Mesenchymal stem cell (in vitro differentiated cells and primary cell): ENCODE data around the gene LINGO3.

Experiments used
- DNase-seq: peaks from one replicate; pipeline ENCODE4 v3.0.0-alpha.2; 2013
- H2AFZ ChIP-seq: one replicate; pipeline ENCODE4 v1.6.1; 2013; ENCODE audit warnings: low read depth, mild to moderate bottlenecking, control low read depth, inconsistent platforms, low read length, moderate library complexity
- H2AK5ac ChIP-seq: 2 replicates; pipeline ENCODE4 v1.6.1; 2013; ENCODE audit warnings: low read length, moderate library complexity, mild to moderate bottlenecking, inconsistent platforms; ENCODE audit not compliant: severe bottlenecking
- H2BK120ac ChIP-seq: one replicate; pipeline ENCODE4 v1.6.1; 2013; ENCODE audit warnings: low read depth, mild to moderate bottlenecking, inconsistent platforms, low read length, moderate library complexity
- H2BK12ac ChIP-seq, 2 experiments: one replicate each; pipeline ENCODE4 v1.6.1; 2013; ENCODE audit warnings: inconsistent platforms in 2 of 2, low read length in 2 of 2, mild to moderate bottlenecking in 2 of 2, moderate library complexity in 2 of 2, control low read depth in 1 of 2
- H2BK15ac ChIP-seq: one replicate; pipeline ENCODE4 v1.6.1; 2013; ENCODE audit warnings: mild to moderate bottlenecking, low read depth, inconsistent platforms; ENCODE audit not compliant: poor library complexity, severe bottlenecking
- H2BK5ac ChIP-seq: 2 replicates; pipeline ENCODE4 v1.6.1; 2013; ENCODE audit warnings: low read depth, mild to moderate bottlenecking, low read length, control low read depth, inconsistent platforms; ENCODE audit not compliant: poor library complexity, severe bottlenecking
- H3K14ac ChIP-seq, 2 experiments: one replicate each; pipeline ENCODE4 v1.6.1; 2013; ENCODE audit warnings: inconsistent platforms in 2 of 2, low read length in 2 of 2, control low read depth in 1 of 2, mild to moderate bottlenecking in 1 of 2, moderate library complexity in 1 of 2
- H3K18ac ChIP-seq, 2 experiments: one replicate each; pipeline ENCODE4 v1.6.1; 2013; ENCODE audit warnings: inconsistent platforms in 2 of 2, low read length in 2 of 2, control low read depth in 1 of 2, low read depth in 1 of 2, mild to moderate bottlenecking in 1 of 2
- H3K23ac ChIP-seq, 2 experiments: one replicate each; pipeline ENCODE4 v1.6.1; 2013; ENCODE audit warnings: inconsistent platforms in 2 of 2, low read length in 2 of 2, mild to moderate bottlenecking in 2 of 2, moderate library complexity in 2 of 2, control low read depth in 1 of 2
- H3K27ac ChIP-seq: 2 replicates; pipeline ENCODE4 v1.5.1; 2013; ENCODE audit warnings: mild to moderate bottlenecking, moderate library complexity, low read length, control low read depth, inconsistent platforms; ENCODE audit not compliant: poor library complexity, severe bottlenecking
- H3K27me3 ChIP-seq, 2 experiments: 2 replicates each; pipeline versions ENCODE4 v1.6.1 to v1.7.0; 2013; ENCODE audit warnings: low read length in 2 of 2, mild to moderate bottlenecking in 2 of 2, moderate library complexity in 2 of 2, control low read depth in 1 of 2, inconsistent platforms in 1 of 2; ENCODE audit not compliant: control insufficient read depth in 1 of 2, insufficient read depth in 1 of 2
- H3K36me3 ChIP-seq, 2 experiments: 2 replicates each; pipeline versions ENCODE4 v1.6.1 to v1.7.0; 2013; ENCODE audit warnings: low read length in 2 of 2, control low read depth in 1 of 2, inconsistent platforms in 1 of 2, low read depth in 1 of 2, mild to moderate bottlenecking in 1 of 2; ENCODE audit not compliant: insufficient read depth in 2 of 2, control insufficient read depth in 1 of 2
- H3K4ac ChIP-seq, 2 experiments: one replicate each; pipeline ENCODE4 v1.6.1; 2013; ENCODE audit warnings: inconsistent platforms in 2 of 2, low read length in 2 of 2, mild to moderate bottlenecking in 2 of 2, moderate library complexity in 2 of 2, control low read depth in 1 of 2, low read depth in 1 of 2
- H3K4me1 ChIP-seq: 2 replicates; pipeline ENCODE4 v1.6.1; 2013; ENCODE audit warnings: low read depth, low read length, control low read depth; ENCODE audit not compliant: control insufficient read depth, insufficient read depth
- H3K4me2 ChIP-seq: 2 replicates; pipeline ENCODE4 v1.6.1; 2013; ENCODE audit warnings: low read length, mild to moderate bottlenecking, inconsistent platforms; ENCODE audit not compliant: poor library complexity, severe bottlenecking
- H3K4me3 ChIP-seq, 2 experiments: 2 replicates each; pipeline versions ENCODE4 v1.5.1 to v1.7.0; 2013; ENCODE audit warnings: low read length in 2 of 2, mild to moderate bottlenecking in 2 of 2, control low read depth in 1 of 2, low read depth in 1 of 2; ENCODE audit not compliant: insufficient read depth in 1 of 2
- H3K79me1 ChIP-seq: replicated peaks from 2 replicates; pipeline ENCODE4 v1.6.1; 2013; ENCODE audit warnings: mild to moderate bottlenecking, control low read depth, low read length, inconsistent platforms; ENCODE audit not compliant: poor library complexity, severe bottlenecking
- H3K9ac ChIP-seq: 2 replicates; pipeline ENCODE4 v1.7.0; 2013; ENCODE audit warnings: mild to moderate bottlenecking, low read length, moderate library complexity
- H3K9me3 ChIP-seq: 2 replicates; pipeline ENCODE4 v1.7.0; 2013; ENCODE audit warnings: mild to moderate bottlenecking, low read length; ENCODE audit not compliant: control insufficient read depth
- H4K8ac ChIP-seq: one replicate; pipeline ENCODE4 v1.6.1; 2013; ENCODE audit warnings: inconsistent platforms, mild to moderate bottlenecking, low read length, moderate library complexity
- H4K91ac ChIP-seq: one replicate; pipeline ENCODE4 v1.6.1; 2013; ENCODE audit warnings: mild to moderate bottlenecking, low read length, inconsistent platforms
- WGBS: methylation state at CpG from one replicate; pipeline ENCODE4 v1.1.7; 2013; ENCODE audit warnings: mixed read lengths; 5-methylcytosine and 5-hydroxymethylcytosine counted together

LINGO3 gene

DNA sequence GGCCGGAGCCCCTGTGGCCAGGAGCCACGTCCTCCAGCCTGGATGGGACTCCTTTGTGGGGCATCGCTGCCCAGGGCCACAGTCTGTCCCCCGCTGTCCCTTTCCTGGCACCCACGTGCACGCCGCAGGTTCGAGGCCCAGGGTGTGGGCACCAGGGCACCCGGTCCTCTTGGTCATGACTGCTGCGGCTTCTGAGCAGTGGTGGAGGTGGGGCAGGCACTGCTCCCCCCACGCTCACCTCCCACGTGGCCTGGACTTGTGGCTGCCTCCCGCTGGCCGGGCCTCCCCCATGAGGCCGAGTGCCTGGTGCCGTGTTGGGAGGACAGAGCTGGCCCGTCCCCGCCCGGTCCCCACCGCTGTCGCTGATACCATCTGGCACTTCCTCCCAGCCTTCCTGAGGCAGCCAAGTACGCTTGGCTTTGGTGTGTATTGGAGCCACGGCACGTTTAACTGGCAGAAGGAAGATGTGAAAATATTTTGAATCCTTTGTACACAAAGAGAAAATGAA, 33.3 kb upstream of the LINGO3 start:
- Histone ChIP-seq H3K9me3 (no peaks in the 10 kb centered on the region), H2AK5ac (no peak overlapping the region), H3K27ac (no peak overlapping the region), H3K27me3 (no peaks in the 10 kb centered on the region), H2AFZ (no peak overlapping the region), H3K79me1 (peaks cover 27% of the 10 kb centered on the region), H3K18ac (no peak overlapping the region), H3K4me2 (no peak overlapping the region), H3K4me3 (no peak overlapping the region), H3K23ac (no peak overlapping the region), H2BK12ac (no peak overlapping the region), H4K8ac (no peak overlapping the region), H2BK15ac (no peak overlapping the region), H2BK120ac (no peak overlapping the region), H4K91ac (no peak overlapping the region), H3K14ac (no peak overlapping the region), H3K36me3 (peaks cover 23 to 92% of the 10 kb centered on the region in 2 experiments), H3K4ac (no peak overlapping the region), H3K9ac (no peak overlapping the region), H2BK5ac (no peak overlapping the region), H3K4me1 (peaks cover 12% of the 10 kb centered on the region)
- WGBS = 96% methylated on average over 23 of the region's 24 CpGs
- DNase-seq = no peak

GRCh38 chr19:2340496-2341243, 32.7 kb upstream of the LINGO3 start:
- peaks cover 27% of the 10 kb centered on the region for H3K79me1 ChIP-seq
- H2BK12ac ChIP-seq = no peak overlapping the region
- H3K4me1 ChIP-seq = peaks cover 12% of the 10 kb centered on the region
- no peak overlapping the region for H2AK5ac ChIP-seq
- no peak overlapping the region for H3K4me3 ChIP-seq
- H3K36me3 ChIP-seq = peaks cover 19 to 87% of the 10 kb centered on the region in 2 experiments
- no peaks in the 10 kb centered on the region for H3K27me3 ChIP-seq
- no peak overlapping the region for H3K4ac ChIP-seq
- H2BK120ac ChIP-seq = no peak overlapping the region
- H3K18ac ChIP-seq = no peak overlapping the region
- WGBS = 92% methylated on average over 34 of the region's 38 CpGs
- no peak overlapping the region for H2AFZ ChIP-seq
- no peak overlapping the region for H4K8ac ChIP-seq
- H2BK15ac ChIP-seq = no peak overlapping the region
- no peak overlapping the region for H3K27ac ChIP-seq
- DNase-seq = no peak
- H3K9me3 ChIP-seq = no peaks in the 10 kb centered on the region
- H4K91ac ChIP-seq = no peak overlapping the region
- no peak overlapping the region for H2BK5ac ChIP-seq
- H3K9ac ChIP-seq = no peak overlapping the region
- H3K23ac ChIP-seq = no peak overlapping the region
- no peak overlapping the region for H3K4me2 ChIP-seq
- no peak overlapping the region for H3K14ac ChIP-seq

DNA sequence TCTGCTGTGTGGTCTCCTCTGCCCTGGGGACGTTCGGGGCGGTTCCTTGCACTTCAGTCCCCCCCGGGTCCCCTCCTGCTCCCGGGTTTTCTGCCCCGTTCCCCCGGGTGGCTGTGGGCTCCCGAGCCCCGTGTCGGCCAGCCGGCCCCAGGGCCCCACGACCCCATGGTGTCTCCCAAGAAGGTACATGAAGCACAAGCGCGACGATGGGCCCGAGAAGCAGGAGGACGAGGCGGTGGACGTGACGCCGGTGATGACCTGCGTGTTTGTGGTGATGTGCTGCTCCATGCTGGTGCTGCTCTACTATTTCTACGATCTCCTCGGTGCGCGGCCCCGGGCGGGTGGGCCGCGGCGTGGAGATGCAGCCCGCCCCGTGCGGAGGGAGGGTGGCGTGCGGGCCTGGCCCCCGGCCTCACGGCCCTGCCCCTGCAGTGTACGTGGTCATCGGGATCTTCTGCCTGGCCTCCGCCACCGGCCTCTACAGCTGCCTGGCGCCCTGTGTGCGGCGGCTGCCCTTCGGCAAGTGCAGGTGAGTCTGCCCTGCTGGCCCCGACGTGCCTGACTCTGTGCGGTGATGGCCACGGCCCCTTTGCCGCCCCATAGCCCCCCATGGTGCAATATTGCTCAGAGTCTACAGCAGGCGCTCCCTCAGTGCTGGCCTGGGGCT, 31.8 kb upstream of the LINGO3 start:
- no peaks in the 10 kb centered on the region for H3K9me3 ChIP-seq
- no peak overlapping the region for H3K23ac ChIP-seq
- no peak overlapping the region for H2BK15ac ChIP-seq
- 95% methylated on average over 52 of the region's 52 CpGs for WGBS
- no peak overlapping the region for H2AK5ac ChIP-seq
- no peak overlapping the region for H2BK12ac ChIP-seq
- H4K8ac ChIP-seq = no peak overlapping the region
- no peak overlapping the region for H3K4ac ChIP-seq
- H3K27me3 ChIP-seq = no peaks in the 10 kb centered on the region
- H2AFZ ChIP-seq = no peak overlapping the region
- no peak overlapping the region for H3K18ac ChIP-seq
- H3K27ac ChIP-seq = no peak overlapping the region
- H3K4me3 ChIP-seq = no peak overlapping the region
- no peak overlapping the region for H2BK120ac ChIP-seq
- peaks cover 14% of the 10 kb centered on the region for H3K4me1 ChIP-seq
- H3K4me2 ChIP-seq = no peak overlapping the region
- no peak overlapping the region for H2BK5ac ChIP-seq
- no peak overlapping the region for H3K14ac ChIP-seq
- peaks cover 33% of the 10 kb centered on the region for H3K79me1 ChIP-seq
- DNase-seq = no peak
- H3K36me3 ChIP-seq = peaks cover 16 to 79% of the 10 kb centered on the region in 2 experiments
- H4K91ac ChIP-seq = no peak overlapping the region
- H3K9ac ChIP-seq = no peak overlapping the region
